Hepatocyte (in vitro differentiated cells): Measurements from ENCODE around the gene TMEM164. TPM values are rescaled to one million over a fixed set of nuclear protein-coding genes. Genes with fewer than 3 reads are reported as not detected.

Experiments used
- DNase-seq: peaks from one replicate; pipeline ENCODE4 v3.0.0-alpha.2; 2016; ENCODE audit warnings: low spot score
- H2AFZ ChIP-seq: fragments of 200-600 bp; sonication (generic); 2 replicates; pipeline ENCODE4 v1.6.0; 2016; ENCODE audit warnings: antibody characterized with exemption, mild to moderate bottlenecking
- H3K27ac ChIP-seq: fragments of 200-600 bp; sonication (generic); 2 replicates; pipeline ENCODE4 v1.5.1; 2016; ENCODE audit warnings: mild to moderate bottlenecking
- H3K27me3 ChIP-seq: fragments of 200-600 bp; sonication (generic); 2 replicates; pipeline ENCODE4 v1.6.1; 2016
- H3K36me3 ChIP-seq: fragments of 200-600 bp; sonication (generic); replicated peaks from 2 replicates; pipeline ENCODE4 v1.5.1; 2016; ENCODE audit warnings: low read depth; ENCODE audit not compliant: insufficient read depth
- H3K4me1 ChIP-seq: fragments of 200-600 bp; sonication (generic); 2 replicates; pipeline ENCODE4 v1.5.1; 2016; ENCODE audit warnings: mild to moderate bottlenecking, moderate library complexity; ENCODE audit not compliant: insufficient read depth
- H3K4me2 ChIP-seq: fragments of 200-600 bp; sonication (generic); 2 replicates; pipeline ENCODE4 v1.6.0; 2016
- H3K4me3 ChIP-seq: fragments of 200-600 bp; sonication (generic); 2 replicates; pipeline ENCODE4 v1.5.1; 2016; ENCODE audit warnings: mild to moderate bottlenecking
- H3K79me2 ChIP-seq: fragments of 200-600 bp; sonication (generic); 2 replicates; pipeline ENCODE4 v1.6.0; 2017; ENCODE audit warnings: mild to moderate bottlenecking
- H3K9me2 ChIP-seq: fragments of 200-600 bp; sonication (generic); replicated peaks from 2 replicates; pipeline ENCODE4 v1.6.0; 2017; ENCODE audit warnings: mild to moderate bottlenecking; ENCODE audit not compliant: insufficient read depth
- H3K9me3 ChIP-seq: fragments of 200-600 bp; sonication (generic); 2 replicates; pipeline ENCODE4 v1.5.1; 2016; ENCODE audit warnings: low read depth, mild to moderate bottlenecking
- H4K20me1 ChIP-seq: fragments of 200-600 bp; sonication (generic); 2 replicates; pipeline ENCODE4 v1.6.0; 2016; ENCODE audit warnings: mild to moderate bottlenecking; ENCODE audit not compliant: insufficient read depth, poor library complexity, severe bottlenecking
- EZH2 ChIP-seq: fragments of 200-600 bp; sonication (generic); IDR thresholded peaks from 2 replicates; pipeline ENCODE4 v1.6.1; 2016; ENCODE audit warnings: antibody characterized with exemption, mild to moderate bottlenecking, borderline replicate concordance
- EZH2phosphoT487 ChIP-seq: fragments of 200-600 bp; sonication (generic); IDR thresholded peaks from one replicate; pipeline ENCODE4 v1.6.1; 2018; ENCODE audit warnings: antibody characterized with exemption, mild to moderate bottlenecking, low read depth, moderate library complexity; ENCODE audit not compliant: unreplicated experiment, severe bottlenecking
- WGBS: methylation state at CpG from one replicate; pipeline ENCODE4 v1.1.6; 2016; ENCODE audit warnings: low lambda C conversion rate; ENCODE audit errors: missing lambda C conversion rate; 5-methylcytosine and 5-hydroxymethylcytosine counted together
- polyA plus RNA-seq: library from polyadenylated mRNA; unstranded; fragments of >200 nt; fragmentation: Nextera tagmentation; extraction: Ambion mirVana; gene quantifications from 2 replicates; pipeline ENCODE4 v1.2.1, GENCODE V29; 2016
- total RNA-seq: library from RNA; depleted of rRNA; stranded (reverse); fragments of >200 nt; gene quantifications from 2 replicates; pipeline ENCODE4 v1.2.3, GENCODE V29; 2014
- TF ChIP-seq, protein P1 (sequence below): fragments of 200-600 bp; sonication (generic); IDR thresholded peaks from 2 replicates; pipeline ENCODE4 v1.5.1; 2016; ENCODE audit warnings: antibody characterized with exemption, mild to moderate bottlenecking; ENCODE audit not compliant: poor library complexity

Gene TMEM164
- total and polyA plus RNA-seq, 2 experiments from 2014 or later: 5.4 to 34.2 TPM

DNA sequence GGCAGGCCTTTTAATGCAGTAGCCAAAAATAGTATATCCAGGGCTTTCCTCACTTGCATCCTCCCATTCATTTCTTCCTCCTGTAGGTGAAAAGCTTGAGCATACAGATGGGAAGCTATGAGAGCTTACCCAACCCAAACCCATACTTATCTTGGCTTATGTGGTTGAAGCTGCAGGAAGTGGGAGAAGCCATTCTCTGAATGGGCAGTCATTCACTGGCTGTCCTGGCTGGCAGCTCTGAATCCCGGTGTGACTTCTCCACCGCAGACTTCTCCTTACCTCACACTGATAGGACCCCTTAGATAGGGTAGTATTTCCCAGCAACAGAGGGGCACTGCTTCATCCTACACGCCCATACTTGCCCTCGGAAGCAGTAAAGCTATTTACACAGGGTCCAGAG is 189.6 kb downstream of the TMEM164 start:
- Histone ChIP-seq H2AFZ (no peak overlapping the region), H3K4me1 (peaks cover 4% of the 10 kb centered on the region), H3K9me3 (no peaks in the 10 kb centered on the region), H3K36me3 (no peaks in the 10 kb centered on the region), H3K27me3 (no peaks in the 10 kb centered on the region), H3K9me2 (no peaks in the 10 kb centered on the region), H3K27ac (no peak overlapping the region), H3K4me3 (no peak overlapping the region), H3K4me2 (no peak overlapping the region), H4K20me1 (no peaks in the 10 kb centered on the region), H3K79me2 (no peaks in the 10 kb centered on the region)
- TF ChIP-seq EZH2phosphoT487: no peak
- TF ChIP-seq, protein P1, sequence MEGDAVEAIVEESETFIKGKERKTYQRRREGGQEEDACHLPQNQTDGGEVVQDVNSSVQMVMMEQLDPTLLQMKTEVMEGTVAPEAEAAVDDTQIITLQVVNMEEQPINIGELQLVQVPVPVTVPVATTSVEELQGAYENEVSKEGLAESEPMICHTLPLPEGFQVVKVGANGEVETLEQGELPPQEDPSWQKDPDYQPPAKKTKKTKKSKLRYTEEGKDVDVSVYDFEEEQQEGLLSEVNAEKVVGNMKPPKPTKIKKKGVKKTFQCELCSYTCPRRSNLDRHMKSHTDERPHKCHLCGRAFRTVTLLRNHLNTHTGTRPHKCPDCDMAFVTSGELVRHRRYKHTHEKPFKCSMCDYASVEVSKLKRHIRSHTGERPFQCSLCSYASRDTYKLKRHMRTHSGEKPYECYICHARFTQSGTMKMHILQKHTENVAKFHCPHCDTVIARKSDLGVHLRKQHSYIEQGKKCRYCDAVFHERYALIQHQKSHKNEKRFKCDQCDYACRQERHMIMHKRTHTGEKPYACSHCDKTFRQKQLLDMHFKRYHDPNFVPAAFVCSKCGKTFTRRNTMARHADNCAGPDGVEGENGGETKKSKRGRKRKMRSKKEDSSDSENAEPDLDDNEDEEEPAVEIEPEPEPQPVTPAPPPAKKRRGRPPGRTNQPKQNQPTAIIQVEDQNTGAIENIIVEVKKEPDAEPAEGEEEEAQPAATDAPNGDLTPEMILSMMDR: no peak
- TF ChIP-seq EZH2: no peak
- 84% methylated on average over 4 of the region's 4 CpGs for WGBS
- no peak for DNase-seq

DNA sequence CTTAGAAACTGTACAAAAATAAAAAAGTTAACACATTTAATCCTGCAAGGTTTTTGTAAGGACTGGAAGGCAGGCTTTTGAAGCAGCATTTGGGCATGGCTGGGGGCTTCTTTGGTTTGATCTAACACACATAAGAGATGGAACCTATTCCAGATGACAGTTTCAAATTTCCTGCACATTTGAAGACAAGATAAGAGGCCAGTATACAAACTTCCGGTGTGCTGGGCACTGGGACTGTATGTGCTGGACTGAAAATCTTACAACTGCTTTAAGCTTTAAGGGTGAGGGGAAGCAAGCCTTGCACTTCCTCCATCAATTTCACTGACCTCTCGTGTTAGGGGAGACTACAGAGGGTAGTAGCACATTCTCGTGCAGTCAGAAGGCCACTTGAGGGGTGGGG is 192.1 kb downstream of the TMEM164 start:
- WGBS: 63% methylated on average over 3 of the region's 3 CpGs
- Histone ChIP-seq H3K79me2 (no peaks in the 10 kb centered on the region), H3K4me3 (no peak overlapping the region), H3K27me3 (no peaks in the 10 kb centered on the region), H3K27ac (no peak overlapping the region), H3K9me3 (no peaks in the 10 kb centered on the region), H3K9me2 (no peaks in the 10 kb centered on the region), H3K36me3 (no peaks in the 10 kb centered on the region), H4K20me1 (no peaks in the 10 kb centered on the region), H2AFZ (no peak overlapping the region), H3K4me2 (no peak overlapping the region), H3K4me1 (peaks cover 4% of the 10 kb centered on the region)
- TF ChIP-seq EZH2 (no peak), EZH2phosphoT487 (no peak)
- TF ChIP-seq, protein P1: no peak
- no peak for DNase-seq

DNA sequence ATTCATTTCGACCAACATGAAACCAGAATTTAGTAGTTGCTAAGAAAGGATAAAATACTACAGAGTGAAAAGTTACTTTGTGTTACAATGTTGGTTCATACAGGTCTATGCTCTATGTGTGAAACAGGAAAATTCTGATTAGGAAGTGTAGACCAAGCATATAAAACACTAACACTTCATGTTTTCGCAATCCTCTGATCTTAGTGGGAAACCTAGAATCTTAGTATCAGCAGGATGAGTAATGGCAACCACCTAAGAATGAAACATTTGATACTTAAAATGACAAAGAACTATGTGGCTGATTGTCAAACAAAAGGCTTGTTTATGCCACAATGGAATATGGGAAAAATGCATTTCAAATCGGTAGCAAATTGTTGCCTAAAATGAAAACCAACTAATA is 198.9 kb downstream of the TMEM164 start:
- H3K27ac ChIP-seq: no peak overlapping the region
- no peaks in the 10 kb centered on the region for H3K9me3 ChIP-seq

DNA sequence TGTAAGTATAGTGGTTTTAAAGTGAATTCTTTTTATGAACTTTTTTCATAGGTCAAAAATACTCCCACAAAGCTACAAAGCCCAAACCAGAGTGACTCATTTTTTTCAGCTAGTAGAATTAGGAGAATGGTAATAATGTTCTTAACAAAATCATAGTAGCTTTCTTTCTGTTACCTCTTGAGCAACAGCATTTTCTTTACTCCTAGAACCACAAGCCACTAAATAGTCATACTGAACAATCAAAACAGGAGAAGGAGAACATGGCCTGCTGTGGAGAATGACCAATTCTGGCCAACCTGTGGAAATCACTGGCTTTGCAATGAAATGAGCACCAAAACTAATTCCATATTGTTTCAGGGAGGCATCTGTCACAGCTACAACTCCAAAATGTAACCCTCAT is 202.1 kb downstream of the TMEM164 start:
- no peaks in the 10 kb centered on the region for H3K36me3 ChIP-seq
- H3K27ac ChIP-seq: no peak overlapping the region
- H3K4me1 ChIP-seq: no peaks in the 10 kb centered on the region
- no peak overlapping the region for H2AFZ ChIP-seq
- H3K4me2 ChIP-seq: no peak overlapping the region
- H3K27me3 ChIP-seq: no peaks in the 10 kb centered on the region
- no peaks in the 10 kb centered on the region for H3K79me2 ChIP-seq
- TF ChIP-seq EZH2phosphoT487 (no peak), EZH2 (no peak)
- TF ChIP-seq, protein P1: no peak
- H4K20me1 ChIP-seq: no peaks in the 10 kb centered on the region
- H3K9me3 ChIP-seq: no peaks in the 10 kb centered on the region
- H3K4me3 ChIP-seq: no peak overlapping the region
- DNase-seq: no peak
- no peaks in the 10 kb centered on the region for H3K9me2 ChIP-seq

More for the DNA sequence above, 198.9 kb downstream of the TMEM164 start:
- no peak overlapping the region for H3K4me2 ChIP-seq
- no peak for DNase-seq
- WGBS: 73% methylated on average over 3 of the region's 3 CpGs
- no peak overlapping the region for H3K4me3 ChIP-seq
- TF ChIP-seq EZH2phosphoT487 (no peak), EZH2 (no peak)
- TF ChIP-seq, protein P1: no peak
- no peaks in the 10 kb centered on the region for H3K79me2 ChIP-seq
- H3K9me2 ChIP-seq: no peaks in the 10 kb centered on the region
- H2AFZ ChIP-seq: no peak overlapping the region
- H4K20me1 ChIP-seq: no peaks in the 10 kb centered on the region
- H3K4me1 ChIP-seq: no peaks in the 10 kb centered on the region
- H3K36me3 ChIP-seq: no peaks in the 10 kb centered on the region
- H3K27me3 ChIP-seq: no peaks in the 10 kb centered on the region
